Activated T-helper 1 cell treated with anti-CD3 and anti-CD28 coated beads, Interleukin-12 subunit alpha, Interleukin-12 subunit beta, Interleukin-2, Interleukin-4 antibody, amounts not matched to agents 30 ng/mL and 10 ng/mL and 1 ng/mL, durations not matched to agents 14 hours and 24 hours and 36 hours (primary cell): Measurements from ENCODE around the gene BDKRB2. TPM values are rescaled to one million over a fixed set of nuclear protein-coding genes. Genes with fewer than 3 reads are reported as not detected.

Source experiments
- DNase-seq: peaks from one replicate; pipeline ENCODE4 v3.0.0; 2021; ENCODE audit warnings: low spot score
- H3K27ac Mint-ChIP-seq: one replicate; pipeline ENCODE4 v1.8.0; 2021; ENCODE audit warnings: mild to moderate bottlenecking, mixed read lengths
- H3K27me3 Mint-ChIP-seq: one replicate; pipeline ENCODE4 v1.8.0; 2022; ENCODE audit warnings: mild to moderate bottlenecking, moderate library complexity, mixed read lengths; ENCODE audit not compliant: insufficient read depth
- H3K36me3 Mint-ChIP-seq: one replicate; pipeline ENCODE4 v1.8.0; 2021; ENCODE audit warnings: low read depth, mixed read lengths
- H3K4me1 Mint-ChIP-seq: one replicate; pipeline ENCODE4 v1.8.0; 2021; ENCODE audit warnings: low read depth, mixed read lengths
- H3K4me3 Mint-ChIP-seq: one replicate; pipeline ENCODE4 v1.8.0; 2021; ENCODE audit warnings: mild to moderate bottlenecking, moderate library complexity, mixed read lengths
- H3K9me3 Mint-ChIP-seq: one replicate; pipeline ENCODE4 v1.8.0; 2021; ENCODE audit warnings: mixed read lengths
- intact Hi-C: fragments of 100-400 bp; cut with micrococcal nuclease; formaldehyde crosslinking; loops from one replicate; pipeline ENCODE4 v1.15.1; 2024
- total RNA-seq: library from RNA; stranded (reverse); gene quantifications from 2 replicates; pipeline ENCODE4 v1.2.3, GENCODE V29; 2022

Gene BDKRB2
- total RNA-seq, 1 donor from 2014 or later = not detected

- Mint-ChIP-seq H3K4me3 (no peak overlapping the region), H3K9me3 (no peaks in the 10 kb centered on the region), H3K4me1 (no peaks in the 10 kb centered on the region), H3K27ac (no peak overlapping the region), H3K36me3 (no peaks in the 10 kb centered on the region), H3K27me3 (peaks cover 2% of the 10 kb centered on the region)
- no peak for DNase-seq
- intact Hi-C loops = no loop called here
Observed at GRCh38 chr14:96166461-96167223, 38.0 kb upstream of the BDKRB2 start.

- intact Hi-C loops = no loop called here
- Mint-ChIP-seq H3K4me3 (no peak overlapping the region), H3K36me3 (no peaks in the 10 kb centered on the region), H3K27me3 (peaks cover 2% of the 10 kb centered on the region), H3K4me1 (no peaks in the 10 kb centered on the region), H3K9me3 (no peaks in the 10 kb centered on the region), H3K27ac (no peak overlapping the region)
- DNase-seq = no peak
Observed at GRCh38 chr14:96167224-96168148, 37.2 kb upstream of the BDKRB2 start.

- Mint-ChIP-seq H3K4me1 (no peaks in the 10 kb centered on the region), H3K4me3 (no peak overlapping the region), H3K36me3 (no peaks in the 10 kb centered on the region), H3K9me3 (no peaks in the 10 kb centered on the region), H3K27ac (no peak overlapping the region), H3K27me3 (peaks cover 2% of the 10 kb centered on the region)
- no peak for DNase-seq
- intact Hi-C loops = no loop called here
Observed at GRCh38 chr14:96168581-96168980, 36.1 kb upstream of the BDKRB2 start.

- Mint-ChIP-seq H3K4me1 (no peaks in the 10 kb centered on the region), H3K9me3 (no peaks in the 10 kb centered on the region), H3K4me3 (no peak overlapping the region), H3K27ac (no peak overlapping the region), H3K27me3 (no peaks in the 10 kb centered on the region), H3K36me3 (no peaks in the 10 kb centered on the region)
- no peak for DNase-seq
- intact Hi-C loops = no loop called here
Observed at GRCh38 chr14:96170961-96171592, 33.6 kb upstream of the BDKRB2 start.

DNA sequence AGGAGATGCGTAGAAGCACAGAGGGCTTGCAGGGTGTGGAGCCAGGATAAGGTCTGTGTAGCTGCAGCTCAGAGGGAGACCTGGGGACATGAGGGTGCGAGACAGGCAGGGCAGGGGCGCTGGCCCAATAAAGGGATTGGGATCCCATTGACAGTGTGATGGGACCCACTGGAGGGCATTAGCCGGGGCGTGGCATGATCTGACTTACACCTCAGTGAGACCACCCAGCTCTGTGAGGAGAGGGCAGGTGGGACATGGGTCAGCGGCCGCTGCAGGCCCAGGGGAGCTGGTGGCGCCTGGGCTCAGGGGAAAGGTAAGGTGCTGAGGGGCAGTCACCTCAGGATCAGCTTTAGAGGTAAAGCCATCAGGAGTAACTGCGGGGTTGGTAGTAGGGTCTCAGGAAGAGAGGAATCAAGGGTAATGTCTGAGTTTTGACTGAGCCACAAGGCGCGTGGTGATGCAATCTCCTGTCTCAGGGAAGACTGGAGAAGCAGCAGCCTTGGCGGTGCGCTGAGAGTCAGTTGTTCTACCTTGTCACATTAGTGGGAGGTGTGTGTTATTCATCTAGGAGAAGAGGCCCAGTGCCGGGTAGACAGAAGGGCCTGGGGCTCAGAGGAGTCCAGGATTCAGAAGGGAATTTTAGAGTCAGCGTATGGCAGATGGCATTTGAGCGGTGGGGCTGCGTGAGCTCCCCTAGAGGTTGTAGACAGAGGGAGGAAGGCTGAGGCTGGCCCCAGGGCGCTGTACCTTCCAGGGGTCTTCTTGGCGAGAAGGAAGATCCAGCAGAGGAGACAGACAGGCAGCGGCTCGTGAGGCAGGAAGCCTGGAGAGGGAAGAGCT, 30.8 kb upstream of the BDKRB2 start:
- no peak overlapping the region for H3K27ac Mint-ChIP-seq
- H3K36me3 Mint-ChIP-seq = no peaks in the 10 kb centered on the region
- DNase-seq = no peak
- H3K9me3 Mint-ChIP-seq = no peaks in the 10 kb centered on the region
- intact Hi-C loops = no loop called here
- no peak overlapping the region for H3K4me3 Mint-ChIP-seq
- no peaks in the 10 kb centered on the region for H3K27me3 Mint-ChIP-seq
- H3K4me1 Mint-ChIP-seq = no peaks in the 10 kb centered on the region

- intact Hi-C loops = no loop called here
- Mint-ChIP-seq H3K4me1 (no peaks in the 10 kb centered on the region), H3K9me3 (no peaks in the 10 kb centered on the region)
Observed at GRCh38 chr14:96176275-96176674, 28.4 kb upstream of the BDKRB2 start.

DNA sequence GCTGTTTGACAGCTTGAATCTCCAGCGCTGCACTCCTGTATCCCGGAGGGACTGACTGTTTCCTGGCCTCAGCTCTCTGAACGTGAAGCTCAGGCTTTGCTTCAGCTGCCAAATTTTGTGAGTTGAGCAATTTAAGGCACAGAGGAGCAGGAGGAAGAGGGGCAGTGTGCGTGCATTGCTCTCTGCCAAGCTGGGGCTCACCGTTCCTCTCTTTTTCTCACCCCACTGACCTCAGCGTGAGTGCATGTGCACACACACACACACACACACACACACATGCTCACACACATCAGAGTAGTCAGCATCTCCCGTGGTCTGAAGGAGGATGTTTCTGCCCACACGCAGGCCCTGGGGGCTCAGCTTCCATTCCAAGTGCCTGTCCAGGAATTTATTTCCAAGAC, 27.8 kb upstream of the BDKRB2 start:
- intact Hi-C loops = no loop called here
- Mint-ChIP-seq H3K27ac (no peak overlapping the region), H3K36me3 (no peaks in the 10 kb centered on the region), H3K27me3 (no peaks in the 10 kb centered on the region), H3K4me3 (no peak overlapping the region), H3K9me3 (no peaks in the 10 kb centered on the region), H3K4me1 (no peaks in the 10 kb centered on the region)
- no peak for DNase-seq

More at GRCh38 chr14:96176275-96176674, 28.4 kb upstream of the BDKRB2 start:
- Mint-ChIP-seq H3K4me3 (no peak overlapping the region), H3K36me3 (no peaks in the 10 kb centered on the region), H3K27ac (no peak overlapping the region), H3K27me3 (no peaks in the 10 kb centered on the region)
- no peak for DNase-seq

DNA sequence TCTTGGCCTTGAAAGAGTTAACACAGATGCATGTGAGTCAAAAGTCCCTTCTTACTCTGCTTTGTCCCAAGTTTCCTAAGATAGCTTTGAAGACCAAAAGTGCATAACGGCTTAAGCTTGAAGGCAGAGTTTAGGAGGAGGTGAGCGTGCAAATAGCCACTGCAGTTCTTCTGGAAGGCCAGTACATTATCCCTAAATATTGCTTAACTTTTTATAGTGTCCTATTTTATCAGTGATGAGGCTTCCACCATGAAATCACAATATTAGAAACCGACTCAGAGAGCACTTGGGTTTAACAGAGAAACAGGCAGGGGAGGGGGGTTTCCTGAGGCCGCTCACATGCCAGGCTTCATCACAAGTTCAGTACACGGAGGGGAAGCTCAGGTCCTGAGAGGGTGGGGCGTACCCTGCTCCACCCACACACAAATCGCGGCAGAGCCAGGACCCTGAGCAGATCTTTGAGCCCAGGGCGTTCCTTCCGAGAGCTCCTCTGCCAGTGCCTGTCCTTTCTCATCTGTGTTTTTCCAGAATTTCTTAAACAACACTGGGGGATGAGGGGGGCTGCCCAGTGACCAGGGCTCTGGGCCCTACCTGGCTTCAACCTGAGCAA, 26.8 kb upstream of the BDKRB2 start:
- H3K4me1 Mint-ChIP-seq = no peaks in the 10 kb centered on the region
- no peaks in the 10 kb centered on the region for H3K9me3 Mint-ChIP-seq
- no peak overlapping the region for H3K4me3 Mint-ChIP-seq
- H3K36me3 Mint-ChIP-seq = no peaks in the 10 kb centered on the region
- no peak for DNase-seq
- H3K27ac Mint-ChIP-seq = no peak overlapping the region
- H3K27me3 Mint-ChIP-seq = no peaks in the 10 kb centered on the region
- intact Hi-C loops = no loop called here

DNA sequence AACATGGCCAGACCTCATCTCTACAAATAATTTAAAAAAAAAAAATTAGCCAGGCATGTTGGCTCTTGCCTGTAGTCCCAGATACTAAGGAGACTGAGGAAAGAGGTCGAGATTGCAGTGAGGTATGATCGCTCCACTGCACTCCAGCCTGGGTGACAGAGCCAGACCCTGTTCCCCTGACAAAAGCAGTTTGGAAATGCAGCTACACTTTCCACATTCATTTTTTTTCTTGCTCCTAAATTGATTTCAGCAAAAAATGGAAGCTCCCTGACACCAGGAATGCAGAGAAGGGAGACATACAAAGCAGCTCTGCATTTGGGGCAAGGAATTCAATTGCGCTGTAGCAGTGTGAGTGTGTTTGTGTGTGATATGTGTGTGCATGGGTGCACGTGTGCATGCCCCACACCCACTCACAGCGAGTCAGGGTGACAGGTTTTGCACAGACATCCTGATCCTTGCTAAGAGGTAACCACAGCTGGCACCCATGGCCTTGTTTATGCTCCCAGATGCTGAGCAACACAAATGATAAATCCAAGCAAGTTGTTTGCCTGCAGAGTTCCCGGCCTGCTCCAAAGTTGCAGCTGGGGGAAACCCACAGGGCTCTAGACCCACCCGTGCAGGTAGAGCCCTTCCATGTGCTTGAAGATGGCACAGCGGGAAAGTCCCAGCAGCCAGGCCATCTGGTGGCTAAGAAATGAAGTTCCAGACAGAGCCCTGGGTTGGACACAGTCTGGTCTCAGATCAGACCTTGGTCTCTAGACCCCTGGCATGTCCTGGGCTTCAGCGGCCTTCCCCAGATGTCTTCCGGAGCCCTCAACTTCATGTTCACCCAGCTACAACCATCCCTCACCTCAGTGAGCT, 25.9 kb upstream of the BDKRB2 start:
- Mint-ChIP-seq H3K9me3 (no peaks in the 10 kb centered on the region), H3K27me3 (no peaks in the 10 kb centered on the region), H3K4me3 (no peak overlapping the region), H3K4me1 (no peaks in the 10 kb centered on the region), H3K36me3 (no peaks in the 10 kb centered on the region), H3K27ac (no peak overlapping the region)
- intact Hi-C loops = no loop called here
- DNase-seq = no peak

DNA sequence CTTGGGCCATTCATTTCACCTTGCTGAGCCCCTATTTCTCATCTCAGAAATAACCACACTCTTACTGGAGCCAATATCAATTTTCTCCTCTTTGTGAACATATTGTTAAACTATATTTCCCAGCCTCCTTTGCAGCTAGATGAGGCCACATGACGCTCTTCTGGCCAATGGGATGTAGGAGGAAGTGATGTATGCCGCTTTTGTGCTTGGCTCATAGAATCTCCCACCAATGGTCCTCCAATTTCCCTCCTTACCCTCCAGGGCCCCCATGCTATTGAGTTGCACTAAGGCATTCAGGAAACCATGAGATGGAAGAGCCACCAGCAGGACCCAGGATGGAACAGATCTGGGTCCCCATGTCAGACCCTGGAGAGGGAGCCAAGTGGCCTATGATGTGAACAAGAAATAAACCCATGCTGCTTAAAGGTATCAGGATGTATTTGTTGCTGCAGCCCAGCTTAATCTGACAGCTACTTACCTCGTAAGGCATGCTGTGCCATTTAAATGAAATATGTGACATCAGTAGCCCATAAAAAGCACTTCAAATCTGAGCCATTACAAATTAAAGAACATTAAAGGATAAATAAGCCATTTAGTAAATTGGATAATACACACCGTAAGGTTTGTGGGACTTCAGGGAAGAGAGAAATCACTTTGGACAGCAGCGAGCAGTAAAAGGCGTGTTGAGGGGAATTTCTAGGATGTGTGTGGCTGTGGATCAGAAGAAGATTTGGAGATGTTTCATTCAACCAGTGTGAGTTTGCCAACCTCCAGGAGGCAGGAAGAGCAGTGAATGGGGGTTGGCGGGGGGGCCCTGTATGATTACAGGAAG, 24.4 kb upstream of the BDKRB2 start:
- H3K36me3 Mint-ChIP-seq = no peaks in the 10 kb centered on the region
- no peak overlapping the region for H3K27ac Mint-ChIP-seq
- no peaks in the 10 kb centered on the region for H3K27me3 Mint-ChIP-seq
- no peak overlapping the region for H3K4me3 Mint-ChIP-seq
- intact Hi-C loops = no loop called here
- no peaks in the 10 kb centered on the region for H3K9me3 Mint-ChIP-seq
- no peak for DNase-seq
- no peaks in the 10 kb centered on the region for H3K4me1 Mint-ChIP-seq
